Panc1 (cell line): ENCODE measurements around the gene DVL1. TPM values are rescaled to one million over a fixed set of nuclear protein-coding genes. Genes with fewer than 3 reads are reported as not detected.
A peak's percentile ranks its signal among the peaks of the same experiment; 100 is the strongest.

Experiments
- ATAC-seq: fragments of 200-7000 bp; cut with Tn5 transposase; 2 replicates; pipeline ENCODE4 v1.9.1; 2020; ENCODE audit warnings: mild to moderate bottlenecking, moderate library complexity
- BruUV-seq: library from RNA; stranded (reverse); fragments of 400-500 nt; replicated peaks from 2 replicates; lab custom pipeline; 2021; lab: Mats Ljungman, UMichigan
- CTCF ChIA-PET: fragments of 300-600 bp; sonication (Branson Sonifier 250); formaldehyde crosslinking; loops from one replicate; lab custom pipeline; 2022; ENCODE audit warnings: antibody characterized with exemption; lab: Charles Lee
- POLR2A ChIA-PET: fragments of 300-600 bp; sonication (Branson Sonifier 250); formaldehyde crosslinking; loops from one replicate; lab custom pipeline; 2022; ENCODE audit warnings: antibody characterized with exemption; lab: Charles Lee
- DNase-seq: peaks from one replicate; pipeline ENCODE4 v3.0.0-alpha.2; 2010; ENCODE audit warnings: low read depth, low spot score
- H3K27ac ChIP-seq: 2 replicates; pipeline ENCODE4 v1.5.1; 2011; ENCODE audit warnings: mild to moderate bottlenecking, low read length, inconsistent platforms
- H3K27me3 ChIP-seq: fragments of 200-500 bp; sonication (Bioruptor generic); 2 replicates; pipeline ENCODE4 v1.6.0; 2014; ENCODE audit warnings: low read length, inconsistent platforms; ENCODE audit not compliant: control insufficient read depth, insufficient read depth
- H3K36me3 ChIP-seq: fragments of 200-500 bp; sonication (Bioruptor generic); 2 replicates; pipeline ENCODE4 v1.5.1; 2014; ENCODE audit warnings: inconsistent platforms, mild to moderate bottlenecking, low read length, moderate library complexity; ENCODE audit not compliant: control insufficient read depth, insufficient read depth
- H3K4me1 ChIP-seq: 2 replicates; pipeline ENCODE4 v1.5.1; 2011; ENCODE audit warnings: inconsistent platforms, mild to moderate bottlenecking, low read length, moderate library complexity; ENCODE audit not compliant: control insufficient read depth, insufficient read depth
- H3K4me3 ChIP-seq, 2 experiments: 2 replicates each; pipeline ENCODE4 v1.5.1; 2011 to 2012; ENCODE audit warnings: low read depth in 2 of 2, low read length in 2 of 2, mild to moderate bottlenecking in 2 of 2, inconsistent platforms in 1 of 2, moderate library complexity in 1 of 2
- H3K9me3 ChIP-seq: fragments of 200-500 bp; sonication (Bioruptor generic); 2 replicates; pipeline ENCODE4 v1.5.1; 2014; ENCODE audit warnings: low read depth, mild to moderate bottlenecking, inconsistent platforms, low read length, moderate library complexity; ENCODE audit not compliant: control insufficient read depth, insufficient read depth
- POLR2AphosphoS5 ChIP-seq: IDR thresholded peaks from 2 replicates; pipeline ENCODE4 v1.6.1; 2012; ENCODE audit warnings: mild to moderate bottlenecking, low read depth, low read length, moderate library complexity
- REST ChIP-seq, 2 experiments: IDR thresholded peaks; 2 replicates each; pipeline ENCODE4 v1.6.1; 2011 to 2012; ENCODE audit warnings: low read depth in 2 of 2, control low read depth in 1 of 2, low read length in 1 of 2, mild to moderate bottlenecking in 1 of 2, moderate library complexity in 1 of 2; ENCODE audit not compliant: insufficient read depth in 1 of 2
- SIN3A ChIP-seq: IDR thresholded peaks from 2 replicates; pipeline ENCODE4 v1.6.1; 2012; ENCODE audit warnings: low read depth, mild to moderate bottlenecking, low read length, moderate library complexity, borderline replicate concordance; ENCODE audit not compliant: insufficient read depth
- TCF7L2 ChIP-seq: IDR thresholded peaks from 2 replicates; pipeline ENCODE4 v1.6.1; 2011; ENCODE audit warnings: mild to moderate bottlenecking, low read depth, low read length, inconsistent platforms
- in situ Hi-C: cut with HindIII; loops from 2 replicates; pipeline ENCODE4 v1.10.0; 2016; ENCODE audit warnings: low sequenced_read_pairs, low pct_unique_long_range_greater_than_20kb
- intact Hi-C: fragments of 100-400 bp; cut with micrococcal nuclease; formaldehyde crosslinking; loops from one replicate; pipeline ENCODE4 v1.10.0; 2022; ENCODE audit not compliant: unreplicated experiment
- total RNA-seq: library from RNA; stranded (reverse); gene quantifications from one replicate; pipeline ENCODE4 v1.2.1, GENCODE V29; 2021; ENCODE audit not compliant: unreplicated experiment
- TF ChIP-seq, protein P1 (sequence below): fragments of 450-650 bp; IDR thresholded peaks from 2 replicates; pipeline ENCODE4 v1.5.1; 2017; ENCODE audit warnings: mild to moderate bottlenecking

Gene DVL1
- total RNA-seq, 1 experiment from 2014 or later: 144 TPM

- DNase-seq (no peak), ATAC-seq (no peak)
- no peaks in the 10 kb centered on the region for H3K27me3 ChIP-seq
- H3K4me3 ChIP-seq: peak overlapping the region; percentile 72 to 97
- no TSS peak for BruUV-seq
- intact Hi-C loops (no loop called here), in situ Hi-C loops (no loop called here)
- no peaks in the 10 kb centered on the region for H3K9me3 ChIP-seq
- H3K4me1 ChIP-seq: peaks cover 32% of the 10 kb centered on the region
- H3K36me3 ChIP-seq: peaks cover 16% of the 10 kb centered on the region; the same call in 1 of the 2 replicates
- TF ChIP-seq, protein P1, sequence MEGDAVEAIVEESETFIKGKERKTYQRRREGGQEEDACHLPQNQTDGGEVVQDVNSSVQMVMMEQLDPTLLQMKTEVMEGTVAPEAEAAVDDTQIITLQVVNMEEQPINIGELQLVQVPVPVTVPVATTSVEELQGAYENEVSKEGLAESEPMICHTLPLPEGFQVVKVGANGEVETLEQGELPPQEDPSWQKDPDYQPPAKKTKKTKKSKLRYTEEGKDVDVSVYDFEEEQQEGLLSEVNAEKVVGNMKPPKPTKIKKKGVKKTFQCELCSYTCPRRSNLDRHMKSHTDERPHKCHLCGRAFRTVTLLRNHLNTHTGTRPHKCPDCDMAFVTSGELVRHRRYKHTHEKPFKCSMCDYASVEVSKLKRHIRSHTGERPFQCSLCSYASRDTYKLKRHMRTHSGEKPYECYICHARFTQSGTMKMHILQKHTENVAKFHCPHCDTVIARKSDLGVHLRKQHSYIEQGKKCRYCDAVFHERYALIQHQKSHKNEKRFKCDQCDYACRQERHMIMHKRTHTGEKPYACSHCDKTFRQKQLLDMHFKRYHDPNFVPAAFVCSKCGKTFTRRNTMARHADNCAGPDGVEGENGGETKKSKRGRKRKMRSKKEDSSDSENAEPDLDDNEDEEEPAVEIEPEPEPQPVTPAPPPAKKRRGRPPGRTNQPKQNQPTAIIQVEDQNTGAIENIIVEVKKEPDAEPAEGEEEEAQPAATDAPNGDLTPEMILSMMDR: no peak
- TF ChIP-seq POLR2AphosphoS5 (no peak), TCF7L2 (no peak), SIN3A (no peak), REST (IDR thresholded peaks at IDR 0.05; ENCODE audit: insufficient read depth in 1 of 2, low read depth in 2 of 2, low read length in 1 of 2) (no peak)
- peak overlapping the region; percentile 90 for H3K27ac ChIP-seq
- CTCF ChIA-PET: no interaction called here
- POLR2A ChIA-PET: no interaction called here
These were observed 25.3 kb upstream of the DVL1 start for GRCh38 chr1:1374589-1374928.

GRCh38 chr1:1373815-1374588, 24.8 kb upstream of the DVL1 start:
- intact Hi-C loops (no loop called here), in situ Hi-C loops (no loop called here)
- ChIA-PET POLR2A (interaction anchor here (0.5 kb wide), 1 partner anchor 14 kb away, joined by 8 read pairs; no protein-coding TSS in a partner anchor), CTCF (no interaction called here)
- TF ChIP-seq SIN3A (no peak), REST (IDR thresholded peaks at IDR 0.05; ENCODE audit: insufficient read depth in 1 of 2, low read depth in 2 of 2, low read length in 1 of 2) (no peak), POLR2AphosphoS5 (no peak), TCF7L2 (no peak)
- TF ChIP-seq, protein P1: no peak
- H3K9me3 ChIP-seq: no peaks in the 10 kb centered on the region
- peaks cover 16% of the 10 kb centered on the region; the same call in 1 of the 2 replicates for H3K36me3 ChIP-seq
- H3K4me1 ChIP-seq: peaks cover 32% of the 10 kb centered on the region
- H3K27me3 ChIP-seq: no peaks in the 10 kb centered on the region
- ATAC-seq (no peak), DNase-seq (no peak)
- H3K27ac ChIP-seq: peak overlapping the region; percentile 90
- BruUV-seq: TSS peak; percentile 96
- H3K4me3 ChIP-seq: peak overlapping the region; percentile 72 to 97
